ENCODE measurements around the gene PRR36.

The PRR36 gene

DNA sequence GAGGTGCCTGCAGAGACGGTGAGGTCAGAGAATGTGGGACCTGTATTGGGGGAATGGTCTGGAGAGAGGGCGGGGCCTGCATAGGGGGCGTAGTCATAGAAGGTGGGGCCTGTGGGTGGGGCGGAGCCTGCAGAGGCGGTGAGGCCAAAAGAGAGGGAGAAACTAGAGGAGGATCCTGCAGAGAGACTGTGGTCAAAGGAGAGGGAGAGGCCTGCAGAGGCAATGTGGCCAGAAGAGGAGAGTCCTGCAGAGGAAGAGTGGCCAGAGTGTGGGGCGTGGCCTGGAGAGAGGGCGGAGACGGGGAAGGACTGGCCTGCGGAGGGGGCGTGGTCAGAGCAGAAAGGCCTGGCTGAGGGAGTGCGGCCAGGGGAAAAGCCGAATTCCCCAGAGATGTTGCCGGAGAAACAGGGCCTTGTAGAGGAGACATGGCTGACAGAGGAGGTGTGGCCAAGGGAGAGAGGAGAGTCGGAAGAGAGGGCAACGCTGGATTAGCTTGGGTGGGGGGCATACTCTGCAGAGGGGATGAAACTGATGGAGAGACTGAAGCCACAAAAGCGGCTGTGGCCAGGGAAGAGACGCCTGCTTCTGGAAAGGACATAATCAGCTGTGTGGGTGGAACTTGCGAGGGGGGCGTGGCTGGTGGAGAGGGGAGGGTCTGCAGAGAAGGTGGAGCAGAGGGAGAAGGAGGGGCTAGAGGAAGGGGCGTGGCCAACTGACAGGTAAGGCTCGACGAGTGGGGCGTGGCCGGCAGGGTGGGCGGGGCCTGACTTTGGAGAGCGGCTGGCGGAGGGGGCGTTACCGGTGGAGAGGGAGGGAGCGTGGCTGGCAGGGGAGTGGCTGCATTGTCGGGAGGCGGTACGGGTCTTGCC is 2.5 kb downstream of the PRR36 start:
- peak; percentile 77 to 92 for DNase-seq (ENCODE audit: low read depth in 1 of 2, low spot score in 1 of 2)
- Histone ChIP-seq H3K27me3 (ENCODE audit: insufficient read depth, poor library complexity, severe bottlenecking) (peaks cover 23% of the 10 kb centered on the region), H3K27ac (replicated peaks) (no peak overlapping the region), H3K4me3 (replicated peaks; ENCODE audit: insufficient read depth, low read length) (peak overlapping the region; percentile 15)
- TF ChIP-seq, protein P1, sequence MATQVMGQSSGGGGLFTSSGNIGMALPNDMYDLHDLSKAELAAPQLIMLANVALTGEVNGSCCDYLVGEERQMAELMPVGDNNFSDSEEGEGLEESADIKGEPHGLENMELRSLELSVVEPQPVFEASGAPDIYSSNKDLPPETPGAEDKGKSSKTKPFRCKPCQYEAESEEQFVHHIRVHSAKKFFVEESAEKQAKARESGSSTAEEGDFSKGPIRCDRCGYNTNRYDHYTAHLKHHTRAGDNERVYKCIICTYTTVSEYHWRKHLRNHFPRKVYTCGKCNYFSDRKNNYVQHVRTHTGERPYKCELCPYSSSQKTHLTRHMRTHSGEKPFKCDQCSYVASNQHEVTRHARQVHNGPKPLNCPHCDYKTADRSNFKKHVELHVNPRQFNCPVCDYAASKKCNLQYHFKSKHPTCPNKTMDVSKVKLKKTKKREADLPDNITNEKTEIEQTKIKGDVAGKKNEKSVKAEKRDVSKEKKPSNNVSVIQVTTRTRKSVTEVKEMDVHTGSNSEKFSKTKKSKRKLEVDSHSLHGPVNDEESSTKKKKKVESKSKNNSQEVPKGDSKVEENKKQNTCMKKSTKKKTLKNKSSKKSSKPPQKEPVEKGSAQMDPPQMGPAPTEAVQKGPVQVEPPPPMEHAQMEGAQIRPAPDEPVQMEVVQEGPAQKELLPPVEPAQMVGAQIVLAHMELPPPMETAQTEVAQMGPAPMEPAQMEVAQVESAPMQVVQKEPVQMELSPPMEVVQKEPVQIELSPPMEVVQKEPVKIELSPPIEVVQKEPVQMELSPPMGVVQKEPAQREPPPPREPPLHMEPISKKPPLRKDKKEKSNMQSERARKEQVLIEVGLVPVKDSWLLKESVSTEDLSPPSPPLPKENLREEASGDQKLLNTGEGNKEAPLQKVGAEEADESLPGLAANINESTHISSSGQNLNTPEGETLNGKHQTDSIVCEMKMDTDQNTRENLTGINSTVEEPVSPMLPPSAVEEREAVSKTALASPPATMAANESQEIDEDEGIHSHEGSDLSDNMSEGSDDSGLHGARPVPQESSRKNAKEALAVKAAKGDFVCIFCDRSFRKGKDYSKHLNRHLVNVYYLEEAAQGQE (IDR thresholded peaks at IDR 0.05; ENCODE audit: insufficient replicate concordance, low read depth), result no peak
- TF ChIP-seq SPI1 (IDR thresholded peaks at IDR 0.05; ENCODE audit: borderline replicate concordance, low read depth) (no peak), POLR2AphosphoS5 (IDR thresholded peaks at IDR 0.05; ENCODE audit: low read depth) (no peak), GABPA (IDR thresholded peaks at IDR 0.05; ENCODE audit: low read depth) (no peak)
- TF ChIP-seq, protein P2, sequence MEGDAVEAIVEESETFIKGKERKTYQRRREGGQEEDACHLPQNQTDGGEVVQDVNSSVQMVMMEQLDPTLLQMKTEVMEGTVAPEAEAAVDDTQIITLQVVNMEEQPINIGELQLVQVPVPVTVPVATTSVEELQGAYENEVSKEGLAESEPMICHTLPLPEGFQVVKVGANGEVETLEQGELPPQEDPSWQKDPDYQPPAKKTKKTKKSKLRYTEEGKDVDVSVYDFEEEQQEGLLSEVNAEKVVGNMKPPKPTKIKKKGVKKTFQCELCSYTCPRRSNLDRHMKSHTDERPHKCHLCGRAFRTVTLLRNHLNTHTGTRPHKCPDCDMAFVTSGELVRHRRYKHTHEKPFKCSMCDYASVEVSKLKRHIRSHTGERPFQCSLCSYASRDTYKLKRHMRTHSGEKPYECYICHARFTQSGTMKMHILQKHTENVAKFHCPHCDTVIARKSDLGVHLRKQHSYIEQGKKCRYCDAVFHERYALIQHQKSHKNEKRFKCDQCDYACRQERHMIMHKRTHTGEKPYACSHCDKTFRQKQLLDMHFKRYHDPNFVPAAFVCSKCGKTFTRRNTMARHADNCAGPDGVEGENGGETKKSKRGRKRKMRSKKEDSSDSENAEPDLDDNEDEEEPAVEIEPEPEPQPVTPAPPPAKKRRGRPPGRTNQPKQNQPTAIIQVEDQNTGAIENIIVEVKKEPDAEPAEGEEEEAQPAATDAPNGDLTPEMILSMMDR (IDR thresholded peaks at IDR 0.05; ENCODE audit: insufficient read depth, low read length), result no peak

DNA sequence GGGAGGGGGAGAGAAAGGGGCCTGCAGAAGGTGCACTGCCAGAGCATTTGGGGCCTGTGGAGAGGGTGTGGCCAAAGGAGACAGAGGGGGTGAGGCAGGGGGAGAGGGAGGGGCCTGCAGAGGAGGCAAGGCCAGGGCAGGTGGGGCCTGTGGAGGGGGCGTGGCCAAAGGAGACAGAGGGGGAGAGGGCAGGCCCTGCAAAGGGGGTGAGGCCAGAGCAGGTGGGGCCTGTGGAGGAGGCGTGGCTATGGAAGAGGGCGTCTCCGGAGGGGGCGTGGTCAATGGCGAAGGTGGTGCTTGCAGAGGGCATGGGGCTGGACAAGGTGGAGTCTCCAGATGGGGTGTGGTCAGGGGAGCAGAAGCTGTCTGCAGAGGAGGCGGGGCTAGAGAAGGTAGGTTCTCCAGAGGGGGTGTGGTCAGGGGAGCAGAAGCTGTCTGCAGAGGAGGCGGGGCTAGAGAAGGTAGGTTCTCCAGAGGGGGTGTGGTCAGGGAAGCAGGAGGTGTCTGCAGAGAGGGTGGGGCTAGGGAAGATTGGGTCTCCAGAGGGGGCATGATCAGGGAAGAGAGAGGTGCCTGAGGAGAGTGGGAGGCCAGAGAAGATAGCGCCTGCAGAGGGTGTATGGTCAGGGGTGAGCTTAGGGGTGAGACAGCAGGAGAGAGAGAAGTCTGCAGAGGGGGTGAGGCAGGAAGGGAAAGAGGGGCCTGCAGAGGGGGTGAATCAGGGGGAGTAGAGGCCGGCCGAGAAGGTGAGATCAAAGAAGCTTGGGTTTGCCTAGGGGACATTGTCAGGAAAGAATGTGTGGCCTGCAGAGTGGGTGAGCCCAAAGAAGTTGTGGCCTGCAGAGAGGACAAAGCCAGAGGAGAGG is 3.4 kb downstream of the PRR36 start:
- Histone ChIP-seq H3K4me3 (replicated peaks; ENCODE audit: insufficient read depth, low read length) (no peak overlapping the region), H3K27me3 (ENCODE audit: insufficient read depth, poor library complexity, severe bottlenecking) (peaks cover 23% of the 10 kb centered on the region), H3K27ac (replicated peaks) (no peak overlapping the region)
- TF ChIP-seq SPI1 (IDR thresholded peaks at IDR 0.05; ENCODE audit: borderline replicate concordance, low read depth), result no peak
- TF ChIP-seq, protein P2 (IDR thresholded peaks at IDR 0.05; ENCODE audit: insufficient read depth, low read length), result no peak
- TF ChIP-seq POLR2AphosphoS5 (IDR thresholded peaks at IDR 0.05; ENCODE audit: low read depth), result no peak
- TF ChIP-seq GABPA (IDR thresholded peaks at IDR 0.05; ENCODE audit: low read depth), result no peak
- TF ChIP-seq, protein P1 (IDR thresholded peaks at IDR 0.05; ENCODE audit: insufficient replicate concordance, low read depth), result no peak
- peak in 1 of 2 experiments; percentile 91 for DNase-seq (ENCODE audit: low read depth in 1 of 2, low spot score in 1 of 2)

DNA sequence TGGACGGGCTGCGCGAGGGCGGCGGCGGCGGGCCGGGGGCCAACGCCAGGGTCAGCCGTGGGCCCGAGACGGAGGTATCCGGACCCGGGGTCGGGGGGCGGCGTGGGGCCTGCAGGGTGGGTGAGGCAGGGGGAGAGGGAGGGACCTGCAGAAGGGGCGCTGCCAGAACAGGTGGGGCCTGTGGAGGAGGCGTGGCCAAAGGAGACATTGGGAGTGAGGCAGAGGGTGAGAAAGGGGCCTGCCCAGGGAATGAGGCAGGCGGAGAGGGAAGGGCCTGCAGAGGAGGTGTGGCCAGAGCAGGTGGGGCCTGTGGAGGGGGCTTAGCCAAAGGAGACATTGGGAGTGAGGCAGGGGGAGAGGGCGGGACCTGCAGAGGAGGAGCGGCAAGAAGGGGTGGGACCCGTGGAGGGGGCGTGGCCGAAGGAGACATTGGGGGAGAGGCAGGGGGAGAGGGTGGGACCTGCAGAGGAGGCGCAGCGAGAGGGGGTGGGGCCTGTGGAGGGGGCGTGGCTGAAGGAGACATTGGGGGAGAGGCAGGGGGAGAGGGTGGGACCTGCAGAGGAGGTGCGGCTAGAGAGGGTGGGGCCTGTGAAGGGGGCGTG is 4.2 kb downstream of the PRR36 start:
- H3K4me3 ChIP-seq (replicated peaks; ENCODE audit: insufficient read depth, low read length), result peak overlapping the region; percentile 48
- no peak overlapping the region for H3K27ac ChIP-seq (replicated peaks)
- H3K27me3 ChIP-seq (ENCODE audit: insufficient read depth, poor library complexity, severe bottlenecking), result peaks cover 21% of the 10 kb centered on the region
- TF ChIP-seq, protein P2 (IDR thresholded peaks at IDR 0.05; ENCODE audit: insufficient read depth, low read length), result no peak
- TF ChIP-seq, protein P1 (IDR thresholded peaks at IDR 0.05; ENCODE audit: insufficient replicate concordance, low read depth), result no peak
- no peak for TF ChIP-seq SPI1 (IDR thresholded peaks at IDR 0.05; ENCODE audit: borderline replicate concordance, low read depth)
- no peak for TF ChIP-seq POLR2AphosphoS5 (IDR thresholded peaks at IDR 0.05; ENCODE audit: low read depth)
- no peak for TF ChIP-seq GABPA (IDR thresholded peaks at IDR 0.05; ENCODE audit: low read depth)
- peak in 1 of 2 experiments; percentile 65 for DNase-seq (ENCODE audit: low read depth in 1 of 2, low spot score in 1 of 2)
